IMR-90 (cell line): ENCODE results near the gene PRM2. TPM values are rescaled to one million over a fixed set of nuclear protein-coding genes. Genes with fewer than 3 reads are reported as not detected.

Source experiments
- ATAC-seq: fragments of 200-7000 bp; cut with Tn5 transposase; 2 replicates; pipeline ENCODE4 v1.9.1; 2020; ENCODE audit warnings: low read depth, mild to moderate bottlenecking, moderate library complexity
- BruUV-seq: library from RNA; stranded (reverse); fragments of 400-500 nt; replicated peaks from 2 replicates; lab custom pipeline; 2021; lab: Mats Ljungman, UMichigan
- CTCF ChIA-PET: fragments of 300-600 bp; formaldehyde crosslinking; extraction: SDS; loops from one replicate; lab custom pipeline; 2021; ENCODE audit warnings: antibody characterized with exemption; lab: Yijun Ruan, JAX
- POLR2A ChIA-PET: fragments of 300-600 bp; sonication (Branson Sonifier 250); formaldehyde crosslinking; loops from one replicate; lab custom pipeline; 2022; ENCODE audit warnings: antibody characterized with exemption; ENCODE audit not compliant: unreplicated experiment; lab: Charles Lee
- DNase-seq: peaks from one replicate; pipeline ENCODE4 v3.0.0; 2013
- H2AFZ ChIP-seq: replicated peaks from 2 replicates; pipeline ENCODE3; 2013; ENCODE audit warnings: low read length, mild to moderate bottlenecking; ENCODE audit not compliant: poor library complexity
- H2AK5ac ChIP-seq: 2 replicates; pipeline ENCODE4 v1.6.1; 2013; ENCODE audit warnings: low read depth, low read length, inconsistent platforms
- H2AK9ac ChIP-seq: replicated peaks from 2 replicates; pipeline ENCODE3; 2013; ENCODE audit warnings: mild to moderate bottlenecking, low read depth, low read length, moderate library complexity; ENCODE audit not compliant: poor library complexity
- H2BK120ac ChIP-seq: 2 replicates; pipeline ENCODE4 v1.6.1; 2013; ENCODE audit warnings: low read depth, low read length, inconsistent platforms
- H2BK15ac ChIP-seq: 3 replicates; pipeline ENCODE4 v1.6.1; 2013; ENCODE audit warnings: low read depth, low read length, inconsistent platforms
- H2BK20ac ChIP-seq: 2 replicates; pipeline ENCODE4 v1.6.1; 2013; ENCODE audit warnings: low read depth, mild to moderate bottlenecking, inconsistent platforms, low read length, moderate library complexity
- H2BK5ac ChIP-seq: 2 replicates; pipeline ENCODE4 v1.6.1; 2013; ENCODE audit warnings: mild to moderate bottlenecking, low read depth, low read length, inconsistent platforms; ENCODE audit not compliant: poor library complexity, severe bottlenecking
- H3K14ac ChIP-seq: replicated peaks from 2 replicates; pipeline ENCODE4 v1.6.1; 2013; ENCODE audit warnings: low read depth, low read length, inconsistent platforms
- H3K18ac ChIP-seq: 2 replicates; pipeline ENCODE4 v1.6.1; 2013; ENCODE audit warnings: low read depth, low read length, control low read depth
- H3K23ac ChIP-seq: 2 replicates; pipeline ENCODE4 v1.6.1; 2013; ENCODE audit warnings: low read depth, low read length, inconsistent platforms
- H3K27ac ChIP-seq: 2 replicates; pipeline ENCODE4 v1.5.1; 2013; ENCODE audit warnings: mild to moderate bottlenecking, control low read depth, low read length; ENCODE audit not compliant: insufficient read depth
- H3K27me3 ChIP-seq: 2 replicates; pipeline ENCODE4 v1.6.1; 2013; ENCODE audit warnings: low read length; ENCODE audit not compliant: control insufficient read depth, insufficient read depth
- H3K36me3 ChIP-seq: 2 replicates; pipeline ENCODE4 v1.6.1; 2013; ENCODE audit warnings: low read length, mixed read lengths; ENCODE audit not compliant: control insufficient read depth, insufficient read depth
- H3K4ac ChIP-seq: 2 replicates; pipeline ENCODE4 v1.6.1; 2013; ENCODE audit warnings: low read depth, low read length, inconsistent platforms
- H3K4me1 ChIP-seq: 2 replicates; pipeline ENCODE4 v1.6.1; 2013; ENCODE audit warnings: low read length, mixed read lengths; ENCODE audit not compliant: control insufficient read depth, insufficient read depth
- H3K4me2 ChIP-seq: 2 replicates; pipeline ENCODE4 v1.6.1; 2013; ENCODE audit warnings: low read depth, mild to moderate bottlenecking, control low read depth, low read length, moderate library complexity
- H3K4me3 ChIP-seq: 2 replicates; pipeline ENCODE4 v1.5.1; 2013; ENCODE audit warnings: low read depth, mild to moderate bottlenecking, control low read depth, low read length, moderate library complexity; ENCODE audit not compliant: insufficient read depth
- H3K56ac ChIP-seq: 2 replicates; pipeline ENCODE4 v1.6.1; 2013; ENCODE audit warnings: low read length, inconsistent platforms; ENCODE audit not compliant: insufficient read depth; ENCODE audit errors: extremely low read depth
- H3K79me1 ChIP-seq, 2 experiments: 2 replicates each; pipeline ENCODE4 v1.6.1; 2013; ENCODE audit warnings: low read length in 2 of 2, inconsistent platforms in 1 of 2, low read depth in 1 of 2
- H3K9ac ChIP-seq: 2 replicates; pipeline ENCODE4 v1.6.1; 2013; ENCODE audit warnings: low read depth, low read length, control low read depth
- H3K9me1 ChIP-seq: 2 replicates; pipeline ENCODE4 v1.6.1; 2013; ENCODE audit warnings: low read length, inconsistent platforms; ENCODE audit not compliant: insufficient read depth
- H3K9me3 ChIP-seq: 2 replicates; pipeline ENCODE4 v1.6.1; 2013; ENCODE audit warnings: low read length; ENCODE audit not compliant: control insufficient read depth, insufficient read depth
- H4K20me1 ChIP-seq: 2 replicates; pipeline ENCODE4 v1.6.1; 2013; ENCODE audit warnings: low read length, inconsistent platforms; ENCODE audit not compliant: insufficient read depth
- H4K5ac ChIP-seq: 2 replicates; pipeline ENCODE4 v1.6.1; 2013; ENCODE audit warnings: mild to moderate bottlenecking, low read depth, low read length, control low read depth
- H4K8ac ChIP-seq, 2 experiments: 2 replicates each; pipeline ENCODE4 v1.6.1; 2013; ENCODE audit warnings: low read depth in 2 of 2, low read length in 2 of 2, control low read depth in 1 of 2, inconsistent platforms in 1 of 2
- H4K91ac ChIP-seq: 2 replicates; pipeline ENCODE4 v1.6.1; 2013; ENCODE audit warnings: low read depth, low read length, inconsistent platforms; ENCODE audit not compliant: insufficient read depth
- BHLHE40 ChIP-seq: fragments of 150-350 bp; IDR thresholded peaks from 2 replicates; pipeline ENCODE4 v1.6.1; 2016; ENCODE audit warnings: mild to moderate bottlenecking, low read depth, low read length
- CEBPB ChIP-seq: IDR thresholded peaks from 2 replicates; pipeline ENCODE4 v1.6.1; 2012; ENCODE audit warnings: low read depth, low read length, improper control_type of control experiment
- CHD1 ChIP-seq: IDR thresholded peaks from 2 replicates; pipeline ENCODE4 v1.6.1; 2012; ENCODE audit warnings: low read depth, low read length, improper control_type of control experiment
- ELK1 ChIP-seq: fragments of 150-350 bp; IDR thresholded peaks from 2 replicates; pipeline ENCODE4 v1.6.1; 2016; ENCODE audit warnings: low read depth, mild to moderate bottlenecking, low read length, moderate library complexity, borderline replicate concordance
- FOS ChIP-seq: fragments of 150-350 bp; IDR thresholded peaks from 2 replicates; pipeline ENCODE4 v1.6.1; 2016; ENCODE audit warnings: low read depth, low read length
- MAFK ChIP-seq: IDR thresholded peaks from 2 replicates; pipeline ENCODE4 v1.6.1; 2012; ENCODE audit warnings: low read depth, low read length, improper control_type of control experiment
- MAZ ChIP-seq: IDR thresholded peaks from 2 replicates; pipeline ENCODE4 v1.6.1; 2012; ENCODE audit warnings: low read depth, mild to moderate bottlenecking, low read length, improper control_type of control experiment, moderate library complexity, borderline replicate concordance
- MXI1 ChIP-seq: IDR thresholded peaks from 2 replicates; pipeline ENCODE4 v1.6.1; 2012; ENCODE audit warnings: low read depth, mild to moderate bottlenecking, low read length, moderate library complexity, borderline replicate concordance
- NFE2L2 ChIP-seq: fragments of 150-350 bp; IDR thresholded peaks from 2 replicates; pipeline ENCODE4 v1.6.1; 2016; ENCODE audit warnings: low read depth, mild to moderate bottlenecking, low read length
- POLR2A ChIP-seq: IDR thresholded peaks from 2 replicates; pipeline ENCODE4 v1.6.1; 2012; ENCODE audit warnings: mild to moderate bottlenecking, low read depth, low read length
- RAD21 ChIP-seq: IDR thresholded peaks from 2 replicates; pipeline ENCODE4 v1.6.1; 2012; ENCODE audit warnings: low read length, improper control_type of control experiment
- RCOR1 ChIP-seq: IDR thresholded peaks from 2 replicates; pipeline ENCODE4 v1.6.1; 2012; ENCODE audit warnings: mild to moderate bottlenecking, low read length, improper control_type of control experiment; ENCODE audit not compliant: insufficient replicate concordance
- RFX5 ChIP-seq: IDR thresholded peaks from 2 replicates; pipeline ENCODE4 v1.8.0; 2012; ENCODE audit warnings: low read depth, mild to moderate bottlenecking, low read length, moderate library complexity
- SMC3 ChIP-seq: fragments of 150-350 bp; IDR thresholded peaks from 2 replicates; pipeline ENCODE4 v1.6.1; 2016; ENCODE audit warnings: low read depth, mild to moderate bottlenecking, antibody characterized with exemption, low read length, moderate library complexity
- USF2 ChIP-seq: fragments of 150-350 bp; IDR thresholded peaks from 2 replicates; pipeline ENCODE4 v1.6.1; 2017; ENCODE audit warnings: mild to moderate bottlenecking, antibody characterized with exemption, low read length, low read depth
- WGBS, 2 experiments: methylation state at CpG; one replicate each; pipeline versions ENCODE4 v1.1.5 to v1.1.7; 2013; ENCODE audit warnings: missing lambda C conversion rate in 2 of 2; ENCODE audit not compliant: insufficient read length in 1 of 2; ENCODE audit errors: extremely low coverage in 2 of 2; 5-methylcytosine and 5-hydroxymethylcytosine counted together
- dilution Hi-C: fragments of 300-500 bp; cut with HindIII; formaldehyde crosslinking; loops from one replicate; pipeline ENCODE4 v1.14.3; 2018; ENCODE audit warnings: low sequenced_read_pairs; ENCODE audit not compliant: unreplicated experiment
- in situ Hi-C: fragments of 300-500 bp; cut with MboI; formaldehyde crosslinking; loops from 3 replicates; pipeline ENCODE4 v1.14.3; 2019; ENCODE audit warnings: low sequenced_read_pairs, inconsistent platforms, mixed read lengths
- intact Hi-C: fragments of 100-400 bp; cut with micrococcal nuclease; formaldehyde crosslinking; loops from 2 replicates; pipeline ENCODE4 v1.10.0; 2022
- polyA plus RNA-seq, 3 experiments: library from polyadenylated mRNA; depleted of rRNA; stranded (reverse); fragments of >200 nt; gene quantifications; 2 replicates each; pipeline ENCODE4 v1.2.3, GENCODE V29; 2012; ENCODE audit warnings: low replicate concordance in 1 of 3
- total RNA-seq: library from RNA; depleted of rRNA; stranded (reverse); fragments of >200 nt; gene quantifications from 2 replicates; pipeline ENCODE4 v1.2.3, GENCODE V29; 2012

The PRM2 gene
- total and polyA plus RNA-seq, 2 of the 4 experiments (the other 2 are of a cell fraction) = not detected

- no peak for TF ChIP-seq USF2
- TF ChIP-seq NFE2L2 = no peak
Measured at GRCh38 chr16:11272484-11272883, 3.8 kb downstream of the PRM2 start (continued).

- Histone ChIP-seq H4K20me1 (no peaks in the 10 kb centered on the region), H2AK9ac (no peak overlapping the region), H4K5ac (no peak overlapping the region), H2BK120ac (no peak overlapping the region), H3K56ac (no peak overlapping the region), H3K18ac (no peak overlapping the region), H3K27ac (no peak overlapping the region), H3K9ac (no peak overlapping the region), H3K4ac (no peak overlapping the region), H3K14ac (no peak overlapping the region), H3K9me3 (no peaks in the 10 kb centered on the region), H3K23ac (no peak overlapping the region), H3K4me1 (peaks cover 7% of the 10 kb centered on the region; the same call in 1 of the 2 replicates), H3K4me2 (no peak overlapping the region), H2BK20ac (no peak overlapping the region), H3K79me1 (no peaks in the 10 kb centered on the region), H3K27me3 (peaks cover 4% of the 10 kb centered on the region), H2BK5ac (no peak overlapping the region), H3K9me1 (no peaks in the 10 kb centered on the region), H2AFZ (no peak overlapping the region), H3K36me3 (no peaks in the 10 kb centered on the region), H4K8ac (no peak overlapping the region), H2BK15ac (no peak overlapping the region), H4K91ac (no peak overlapping the region), H3K4me3 (no peak overlapping the region), H2AK5ac (no peak overlapping the region)
- WGBS, 2 experiments = no CpG with 5 or more reads among the region's 10 CpGs
- ChIA-PET CTCF (no interaction called here), POLR2A (no interaction called here)
- in situ Hi-C loops = no loop called here
- no TSS peak for BruUV-seq
- dilution Hi-C loops = no loop called here
- ATAC-seq = no peak
- no peak for DNase-seq
- intact Hi-C loops = no loop called here
- TF ChIP-seq MAZ = no peak
- TF ChIP-seq RCOR1 = no peak
- TF ChIP-seq RFX5 = no peak
- no peak for TF ChIP-seq BHLHE40
- no peak for TF ChIP-seq MXI1
- no peak for TF ChIP-seq USF2
- TF ChIP-seq RAD21 = no peak
- TF ChIP-seq FOS = no peak
- no peak for TF ChIP-seq CEBPB
- TF ChIP-seq POLR2A = no peak
- TF ChIP-seq MAFK = no peak
- TF ChIP-seq ELK1 = no peak
- TF ChIP-seq NFE2L2 = no peak
- TF ChIP-seq CHD1 = no peak
- TF ChIP-seq SMC3 = no peak
Measured at GRCh38 chr16:11271610-11272009, 4.7 kb downstream of the PRM2 start.
